ENCODE results near the gene BNIPL.

Gene BNIPL

GRCh38 chr1:151006327-151007052, 29.9 kb upstream of the BNIPL start, which contains the start of gene MINDY1:
Gene MINDY1, minus strand, starts transcription at chr1:151006902. Its CDS starts 4,285 bp downstream, at chr1:151002617.
- H3K4me2 ChIP-seq (ENCODE audit: low read length, poor library complexity, severe bottlenecking), result peak within 1 kb of the TSS; percentile 82
- H2AFZ ChIP-seq (ENCODE audit: low read depth, low read length), result peak within 1 kb of the TSS; percentile 60
- H3K9ac ChIP-seq (ENCODE audit: low read length), result peak within 1 kb of the TSS; percentile 97
- peak within 1 kb of the TSS in 1 of 2 experiments; percentile 82 for H3K14ac ChIP-seq (ENCODE audit: low read length in 2 of 2)
- H2BK5ac ChIP-seq (ENCODE audit: low read depth, low read length, poor library complexity, severe bottlenecking), result no peak within 1 kb of the TSS
- H3K18ac ChIP-seq (ENCODE audit: low read depth in 1 of 2, low read length in 2 of 2), result peak within 1 kb of the TSS; percentile 77 to 95
- peak; percentile 96 for DNase-seq
- no peaks in the 10 kb centered on the region for H3K9me3 ChIP-seq (ENCODE audit: control insufficient read depth, low read length)
- H2BK15ac ChIP-seq (ENCODE audit: low read depth, poor library complexity, severe bottlenecking), result peak within 1 kb of the TSS; percentile 62
- peak within 1 kb of the TSS in 1 of 2 experiments; percentile 74 for H3K4ac ChIP-seq (ENCODE audit: low read depth in 1 of 2, low read length in 2 of 2)
- H3K4me3 ChIP-seq (ENCODE audit: insufficient read depth in 1 of 2, low read depth in 1 of 2, low read length in 2 of 2), result peak within 1 kb of the TSS; percentile 60 to 93
- peak within 1 kb of the TSS; percentile 41 for H4K8ac ChIP-seq (ENCODE audit: low read length)
- peak within 1 kb of the TSS in 1 of 2 experiments; percentile 90 for H3K23ac ChIP-seq (ENCODE audit: low read length in 2 of 2)
- H3K79me1 ChIP-seq (replicated peaks; ENCODE audit: low read length, poor library complexity, severe bottlenecking), result peaks cover 15% of the 10 kb centered on the region
- peaks cover 24% of the 10 kb centered on the region for H3K4me1 ChIP-seq (ENCODE audit: control insufficient read depth, insufficient read depth, low read depth, low read length)
- H4K91ac ChIP-seq (ENCODE audit: low read length), result no peak within 1 kb of the TSS
- peak within 1 kb of the TSS; percentile 11 for H2BK120ac ChIP-seq (ENCODE audit: low read depth, low read length)
- H3K36me3 ChIP-seq (ENCODE audit: control insufficient read depth in 1 of 2, insufficient read depth in 2 of 2, low read depth in 1 of 2, low read length in 2 of 2), result peaks cover 7 to 15% of the 10 kb centered on the region in 2 experiments
- peak within 1 kb of the TSS; percentile 27 for H2AK5ac ChIP-seq (ENCODE audit: low read length, severe bottlenecking)
- no peaks in the 10 kb centered on the region for H3K27me3 ChIP-seq (ENCODE audit: control insufficient read depth in 1 of 2, insufficient read depth in 1 of 2, low read length in 2 of 2)
- 16% methylated on average over 11 of the region's 18 CpGs for WGBS
- H3K27ac ChIP-seq (ENCODE audit: low read length, poor library complexity, severe bottlenecking), result peak within 1 kb of the TSS; percentile 85
- peak within 1 kb of the TSS; percentile 1 to 91 for H2BK12ac ChIP-seq (ENCODE audit: low read length in 2 of 2)

GRCh38 chr1:151007853-151008243, 28.5 kb upstream of the BNIPL start:
- no peak overlapping the region for H2BK15ac ChIP-seq (ENCODE audit: low read depth, poor library complexity, severe bottlenecking)
- H3K23ac ChIP-seq (ENCODE audit: low read length in 2 of 2), result no peak overlapping the region
- H3K9me3 ChIP-seq (ENCODE audit: control insufficient read depth, low read length), result no peaks in the 10 kb centered on the region
- H4K8ac ChIP-seq (ENCODE audit: low read length), result no peak overlapping the region
- H4K91ac ChIP-seq (ENCODE audit: low read length), result no peak overlapping the region
- WGBS, result 68% methylated on average over 3 of the region's 4 CpGs
- no peak overlapping the region for H2BK120ac ChIP-seq (ENCODE audit: low read depth, low read length)
- H2BK12ac ChIP-seq (ENCODE audit: low read length in 2 of 2), result peak overlapping the region in 1 of 2 experiments; percentile 1
- no peak overlapping the region for H3K4ac ChIP-seq (ENCODE audit: low read depth in 1 of 2, low read length in 2 of 2)
- H3K36me3 ChIP-seq (ENCODE audit: control insufficient read depth in 1 of 2, insufficient read depth in 2 of 2, low read depth in 1 of 2, low read length in 2 of 2), result peaks cover 0 to 3% of the 10 kb centered on the region in 2 experiments
- no peak for DNase-seq
- H3K4me1 ChIP-seq (ENCODE audit: control insufficient read depth, insufficient read depth, low read depth, low read length), result peaks cover 17% of the 10 kb centered on the region
- peak overlapping the region; percentile 57 for H3K4me2 ChIP-seq (ENCODE audit: low read length, poor library complexity, severe bottlenecking)
- no peak overlapping the region for H3K14ac ChIP-seq (ENCODE audit: low read length in 2 of 2)
- peak overlapping the region; percentile 49 for H3K27ac ChIP-seq (ENCODE audit: low read length, poor library complexity, severe bottlenecking)
- peak overlapping the region; percentile 97 for H3K9ac ChIP-seq (ENCODE audit: low read length)
- no peak overlapping the region for H2BK5ac ChIP-seq (ENCODE audit: low read depth, low read length, poor library complexity, severe bottlenecking)
- peak overlapping the region in 1 of 2 experiments; percentile 93 for H3K4me3 ChIP-seq (ENCODE audit: insufficient read depth in 1 of 2, low read depth in 1 of 2, low read length in 2 of 2)
- no peak overlapping the region for H2AK5ac ChIP-seq (ENCODE audit: low read length, severe bottlenecking)
- H3K27me3 ChIP-seq (ENCODE audit: control insufficient read depth in 1 of 2, insufficient read depth in 1 of 2, low read length in 2 of 2), result no peaks in the 10 kb centered on the region
- H3K79me1 ChIP-seq (replicated peaks; ENCODE audit: low read length, poor library complexity, severe bottlenecking), result peaks cover 13% of the 10 kb centered on the region
- H2AFZ ChIP-seq (ENCODE audit: low read depth, low read length), result no peak overlapping the region
- H3K18ac ChIP-seq (ENCODE audit: low read depth in 1 of 2, low read length in 2 of 2), result no peak overlapping the region

- Histone ChIP-seq H3K9ac (ENCODE audit: low read length) (peak within 1 kb of the TSS; percentile 97), H4K91ac (ENCODE audit: low read length) (peak within 1 kb of the TSS; percentile 80), H3K4ac (ENCODE audit: low read depth in 1 of 2, low read length in 2 of 2) (peak within 1 kb of the TSS; percentile 92), H4K8ac (ENCODE audit: low read length) (peak within 1 kb of the TSS; percentile 93), H2BK5ac (ENCODE audit: low read depth, low read length, poor library complexity, severe bottlenecking) (peak within 1 kb of the TSS; percentile 2), H3K27ac (ENCODE audit: low read length, poor library complexity, severe bottlenecking) (peak within 1 kb of the TSS; percentile 49), H3K36me3 (ENCODE audit: control insufficient read depth in 1 of 2, insufficient read depth in 2 of 2, low read depth in 1 of 2, low read length in 2 of 2) (no peaks in the 10 kb centered on the region), H3K4me1 (ENCODE audit: control insufficient read depth, insufficient read depth, low read depth, low read length) (peaks cover 19% of the 10 kb centered on the region), H3K4me3 (ENCODE audit: insufficient read depth in 1 of 2, low read depth in 1 of 2, low read length in 2 of 2) (peak within 1 kb of the TSS; percentile 73 to 93), H3K4me2 (ENCODE audit: low read length, poor library complexity, severe bottlenecking) (peak within 1 kb of the TSS; percentile 73), H3K23ac (ENCODE audit: low read length in 2 of 2) (peak within 1 kb of the TSS; percentile 2 to 51), H2AFZ (ENCODE audit: low read depth, low read length) (peak within 1 kb of the TSS; percentile 83), H3K9me3 (ENCODE audit: control insufficient read depth, low read length) (no peaks in the 10 kb centered on the region), H3K27me3 (ENCODE audit: control insufficient read depth in 1 of 2, insufficient read depth in 1 of 2, low read length in 2 of 2) (no peaks in the 10 kb centered on the region), H2BK15ac (ENCODE audit: low read depth, poor library complexity, severe bottlenecking) (no peak within 1 kb of the TSS), H2AK5ac (ENCODE audit: low read length, severe bottlenecking) (no peak within 1 kb of the TSS), H2BK120ac (ENCODE audit: low read depth, low read length) (no peak within 1 kb of the TSS), H3K18ac (ENCODE audit: low read depth in 1 of 2, low read length in 2 of 2) (peak within 1 kb of the TSS; percentile 85 to 90), H2BK12ac (ENCODE audit: low read length in 2 of 2) (peak within 1 kb of the TSS; percentile 49 to 59), H3K14ac (ENCODE audit: low read length in 2 of 2) (peak within 1 kb of the TSS in 1 of 2 experiments; percentile 63), H3K79me1 (replicated peaks; ENCODE audit: low read length, poor library complexity, severe bottlenecking) (peaks cover 12% of the 10 kb centered on the region)
- DNase-seq, result peak; percentile 99
- WGBS, result under 1% methylated on average over 64 of the region's 69 CpGs
Measured at GRCh38 chr1:151008244-151009205, 27.9 kb upstream of the BNIPL start, which contains the start of gene PRUNE1. Gene PRUNE1, plus strand, starts transcription at chr1:151008449. Its CDS starts 184 bp downstream, at chr1:151008633.

Data from mesenchymal stem cell (in vitro differentiated cells and primary cell).